Neural crest cell (in vitro differentiated cells): Measurements from ENCODE around the gene CLEC11A. TPM values are rescaled to one million over a fixed set of nuclear protein-coding genes. Genes with fewer than 3 reads are reported as not detected.

ENCODE experiments used
- DNase-seq: peaks from one replicate; pipeline ENCODE4 v3.0.0; 2021; ENCODE audit warnings: low read depth, mixed read lengths, low spot score
- H3K27ac Mint-ChIP-seq: one replicate; pipeline ENCODE4 v1.8.0; 2021; ENCODE audit warnings: mild to moderate bottlenecking, mixed read lengths; ENCODE audit not compliant: unreplicated experiment
- H3K27me3 Mint-ChIP-seq: 2 replicates; pipeline ENCODE4 v1.8.0; 2021; ENCODE audit warnings: low read depth, mild to moderate bottlenecking, mixed read lengths
- H3K36me3 Mint-ChIP-seq: 2 replicates; pipeline ENCODE4 v1.8.0; 2021; ENCODE audit warnings: low read depth, mild to moderate bottlenecking, mixed read lengths
- H3K4me1 Mint-ChIP-seq: 2 replicates; pipeline ENCODE4 v1.8.0; 2021; ENCODE audit warnings: mixed read lengths
- H3K4me3 Mint-ChIP-seq: one replicate; pipeline ENCODE4 v1.8.0; 2021; ENCODE audit warnings: mild to moderate bottlenecking, mixed read lengths
- H3K9me3 Mint-ChIP-seq: 2 replicates; pipeline ENCODE4 v1.8.0; 2021; ENCODE audit warnings: mixed read lengths
- CTCF ChIP-seq: fragments of 200-600 bp; sonication (generic); conservative IDR thresholded peaks from 2 replicates; pipeline ENCODE4 v1.5.0; 2021; ENCODE audit warnings: antibody characterized with exemption, mild to moderate bottlenecking
- total RNA-seq: library from RNA; stranded (reverse); gene quantifications from 2 replicates; pipeline ENCODE4 v1.2.1, GENCODE V29; 2021

Gene CLEC11A
- total RNA-seq, 1 donor from 2014 or later: 7.9 TPM

- TF ChIP-seq CTCF: no peak
- no peak for DNase-seq
- Mint-ChIP-seq H3K4me3 (no peak overlapping the region), H3K27ac (no peak overlapping the region), H3K27me3 (peaks cover 35% of the 10 kb centered on the region), H3K4me1 (peaks cover 8% of the 10 kb centered on the region), H3K36me3 (no peaks in the 10 kb centered on the region), H3K9me3 (no peaks in the 10 kb centered on the region)
These were observed 14.8 kb upstream of the CLEC11A start for GRCh38 chr19:50708179-50708879.

GRCh38 chr19:50710094-50710493 lies 13.1 kb upstream of the CLEC11A start:
- no peak for DNase-seq

GRCh38 chr19:50710612-50711011 lies 12.6 kb upstream of the CLEC11A start:
- no peak for TF ChIP-seq CTCF
- Mint-ChIP-seq H3K27me3 (peaks cover 26% of the 10 kb centered on the region), H3K27ac (no peak overlapping the region), H3K36me3 (no peaks in the 10 kb centered on the region), H3K4me1 (peaks cover under 1% of the 10 kb centered on the region), H3K4me3 (no peak overlapping the region), H3K9me3 (no peaks in the 10 kb centered on the region)
- DNase-seq: no peak

More at GRCh38 chr19:50710094-50710493, 13.1 kb upstream of the CLEC11A start:
- H3K9me3 Mint-ChIP-seq: no peaks in the 10 kb centered on the region
- no peaks in the 10 kb centered on the region for H3K36me3 Mint-ChIP-seq
- TF ChIP-seq CTCF: no peak
- H3K4me1 Mint-ChIP-seq: peaks cover 4% of the 10 kb centered on the region
- peaks cover 28% of the 10 kb centered on the region for H3K27me3 Mint-ChIP-seq
- no peak overlapping the region for H3K4me3 Mint-ChIP-seq
- no peak overlapping the region for H3K27ac Mint-ChIP-seq

GRCh38 chr19:50711196-50711595 lies 12.0 kb upstream of the CLEC11A start:
- Mint-ChIP-seq H3K9me3 (no peaks in the 10 kb centered on the region), H3K27me3 (peaks cover 29% of the 10 kb centered on the region), H3K4me3 (no peak overlapping the region), H3K4me1 (no peaks in the 10 kb centered on the region), H3K27ac (no peak overlapping the region), H3K36me3 (no peaks in the 10 kb centered on the region)
- no peak for TF ChIP-seq CTCF
- DNase-seq: no peak

GRCh38 chr19:50711805-50712204 lies 11.4 kb upstream of the CLEC11A start:
- TF ChIP-seq CTCF: no peak
- no peaks in the 10 kb centered on the region for H3K36me3 Mint-ChIP-seq
- no peaks in the 10 kb centered on the region for H3K4me1 Mint-ChIP-seq
- H3K4me3 Mint-ChIP-seq: no peak overlapping the region
- H3K9me3 Mint-ChIP-seq: no peaks in the 10 kb centered on the region
- peaks cover 26% of the 10 kb centered on the region for H3K27me3 Mint-ChIP-seq
- no peak overlapping the region for H3K27ac Mint-ChIP-seq
- DNase-seq: no peak
